HepG2 (cell line): ENCODE results near the gene ASXL1. TPM values are rescaled to one million over a fixed set of nuclear protein-coding genes. Genes with fewer than 3 reads are reported as not detected.
A peak's percentile ranks its signal among the peaks of the same experiment; 100 is the strongest.

Experiments used
- ARID5B ChIP-seq: IDR thresholded peaks from 2 replicates; pipeline ENCODE4 v1.4.0; 2020; ENCODE audit warnings: mild to moderate bottlenecking, missing genetic modification reagents
- CCAR2 ChIP-seq: fragments of 200-400 bp; formaldehyde crosslinking; optimal IDR thresholded peaks from 2 replicates; pipeline ENCODE3; 2018; ENCODE audit warnings: low read depth, mild to moderate bottlenecking, low read length, moderate library complexity
- HNRNPK ChIP-seq: fragments of 200-400 bp; formaldehyde crosslinking; IDR thresholded peaks from 2 replicates; pipeline ENCODE4 v1.6.1; 2018; ENCODE audit warnings: low read length, low read depth, moderate library complexity, mild to moderate bottlenecking; ENCODE audit not compliant: poor library complexity, severe bottlenecking
- HNRNPUL1 ChIP-seq: fragments of 200-400 bp; formaldehyde crosslinking; IDR thresholded peaks from 2 replicates; pipeline ENCODE4 v1.6.1; 2017; ENCODE audit warnings: low read depth, mild to moderate bottlenecking, low read length, moderate library complexity
- MEIS1 ChIP-seq: sonication (generic); formaldehyde crosslinking; IDR thresholded peaks from 2 replicates; pipeline ENCODE4 v1.9.0; 2021; ENCODE audit warnings: mild to moderate bottlenecking, missing genetic modification reagents, moderate library complexity, borderline replicate concordance
- MIER3 ChIP-seq: IDR thresholded peaks from 2 replicates; pipeline ENCODE4 v1.6.1; 2016; ENCODE audit warnings: missing compliant biosample characterization, borderline replicate concordance
- MTA1 ChIP-seq: sonication (generic); formaldehyde crosslinking; IDR thresholded peaks from 2 replicates; pipeline ENCODE4 v1.4.0; 2020; ENCODE audit warnings: missing genetic modification reagents, mild to moderate bottlenecking, borderline replicate concordance
- POLR2G ChIP-seq: fragments of 200-400 bp; formaldehyde crosslinking; IDR thresholded peaks from 2 replicates; pipeline ENCODE4 v1.6.1; 2018; ENCODE audit warnings: mild to moderate bottlenecking, low read depth, low read length, moderate library complexity
- RAD21 ChIP-seq: fragments of 450-650 bp; formaldehyde crosslinking; IDR thresholded peaks from 2 replicates; pipeline ENCODE4 v1.5.0; 2020; ENCODE audit warnings: mild to moderate bottlenecking
- RERE ChIP-seq: IDR thresholded peaks from 2 replicates; pipeline ENCODE4 v1.6.1; 2016; ENCODE audit warnings: low read depth, missing genetic modification reagents, missing compliant biosample characterization
- RFX3 ChIP-seq: IDR thresholded peaks from 2 replicates; pipeline ENCODE4 v1.6.1; 2016; ENCODE audit warnings: missing biosample characterization, missing genetic modification reagents
- SIN3A ChIP-seq: IDR thresholded peaks from 2 replicates; pipeline ENCODE4 v1.6.1; 2011; ENCODE audit warnings: low read depth, mild to moderate bottlenecking, control low read depth, low read length, borderline replicate concordance
- SIN3B ChIP-seq: fragments of 150-350 bp; IDR thresholded peaks from 2 replicates; pipeline ENCODE4 v1.6.1; 2014; ENCODE audit warnings: low read length
- TAF1 ChIP-seq: sonication (generic); formaldehyde crosslinking; IDR thresholded peaks from 2 replicates; pipeline ENCODE4 v1.4.0; 2020; ENCODE audit warnings: missing genetic modification reagents
- ZBTB33 ChIP-seq: sonication (generic); formaldehyde crosslinking; IDR thresholded peaks from 2 replicates; pipeline ENCODE4 v1.4.0; 2020; ENCODE audit warnings: missing genetic modification reagents
- ZBTB43 ChIP-seq: sonication (generic); formaldehyde crosslinking; conservative IDR thresholded peaks from 2 replicates; pipeline ENCODE4 v1.4.0; 2020; ENCODE audit warnings: missing genetic modification reagents
- ZNF382 ChIP-seq: sonication (generic); formaldehyde crosslinking; IDR thresholded peaks from 2 replicates; pipeline ENCODE4 v1.5.0; 2020; ENCODE audit warnings: missing genetic modification reagents, mild to moderate bottlenecking, borderline replicate concordance
- ZNF615 ChIP-seq: sonication (generic); formaldehyde crosslinking; IDR thresholded peaks from 2 replicates; pipeline ENCODE4 v1.5.0; 2020; ENCODE audit warnings: mild to moderate bottlenecking, missing genetic modification reagents, borderline replicate concordance
- polyA plus RNA-seq, 8 experiments: library from polyadenylated mRNA; depleted of rRNA in 3 of 8; stranded (reverse) in 7 of 8; unstranded in 1 of 8; fragments of >200 nt; fragmentation: Illumina TruSeq in 4 of 8; extraction: Trizol in 4 of 8; gene quantifications; 2 replicates each; pipeline versions ENCODE4 v1.2.1 to v1.2.3, GENCODE V29; 2011 to 2016; ENCODE audit warnings: low read depth in 4 of 8, missing spikeins in 1 of 8, mixed read lengths in 1 of 8; ENCODE audit not compliant: insufficient read depth in 1 of 8
- total RNA-seq, 5 experiments: library from RNA; depleted of rRNA; stranded (reverse); fragments of >200 nt; fragmentation: Illumina TruSeq; extraction: Trizol; gene quantifications; 2 replicates each; pipeline ENCODE4 v1.2.3, GENCODE V29; 2016; ENCODE audit warnings: low read depth in 1 of 5

Gene ASXL1
- total and polyA plus RNA-seq, 2 of the 13 experiments (the other 11 are each of a cell fraction or from before 2014, with no cell fraction given) = 62.1 to 74.8 TPM

GRCh38 chr20:32357375-32357868 is 709 bp upstream of the ASXL1 start (continued):
- TF ChIP-seq ARID5B (CRISPR knock-in tag) (no peak), TAF1 (CRISPR knock-in tag) (no peak), ZBTB33 (CRISPR knock-in tag) (no peak), ZBTB43 (CRISPR knock-in tag) (no peak), RAD21 (CRISPR knock-in tag) (no peak; the same call in 1 of the 2 replicates), POLR2G (no peak; the same call in 1 of the 2 replicates), MIER3 (CRISPR knock-in tag) (no peak), MTA1 (CRISPR knock-in tag) (no peak), CCAR2 (no peak), HNRNPUL1 (no peak), RFX3 (CRISPR knock-in tag) (peak; percentile 5; the same call in 1 of the 2 replicates), ZNF382 (CRISPR knock-in tag) (no peak), HNRNPK (no peak), SIN3A (no peak), SIN3B (no peak), MEIS1 (CRISPR knock-in tag) (no peak), ZNF615 (CRISPR knock-in tag) (0 out of 2 replicates have a peak, but pooled peaks have one; percentile 60), RERE (CRISPR knock-in tag) (no peak)
